Activated T-cell treated with anti-CD3 and anti-CD28 coated beads, Interleukin-2, amount 50 U/mL, for 72 hours (primary cell): ENCODE results near the gene KIAA1217. TPM values are rescaled to one million over a fixed set of nuclear protein-coding genes. Genes with fewer than 3 reads are reported as not detected.

Experiments
- ATAC-seq, 2 donors: fragments of 150-1000 bp; cut with Tn5 transposase; replicated peaks in 1 of 2; 2 replicates each; pipeline ENCODE4 v1.10.0; 2021; ENCODE audit warnings: moderate library complexity in 2 of 2, mild to moderate bottlenecking in 1 of 2
- DNase-seq, 2 donors: peaks; one replicate each; pipeline ENCODE4 v3.0.0; 2021 to 2022; ENCODE audit warnings: mixed read lengths in 1 of 2
- H3K27ac Mint-ChIP-seq: one replicate; pipeline ENCODE4 v1.8.0; 2022; ENCODE audit warnings: mild to moderate bottlenecking, moderate library complexity, mixed read lengths
- H3K27me3 Mint-ChIP-seq: one replicate; pipeline ENCODE4 v1.8.0; 2022; ENCODE audit warnings: low read depth, mixed read lengths
- H3K36me3 Mint-ChIP-seq, 2 donors: one replicate each; pipeline ENCODE4 v1.8.0; 2022; ENCODE audit warnings: mixed read lengths in 2 of 2, mild to moderate bottlenecking in 1 of 2; ENCODE audit not compliant: insufficient read depth in 2 of 2
- H3K4me1 Mint-ChIP-seq: one replicate; pipeline ENCODE4 v1.8.0; 2022; ENCODE audit warnings: low read depth, mixed read lengths
- H3K4me3 Mint-ChIP-seq, 2 donors: one replicate each; pipeline ENCODE4 v1.8.0; 2022; ENCODE audit warnings: mild to moderate bottlenecking in 2 of 2, mixed read lengths in 2 of 2, moderate library complexity in 2 of 2
- H3K9me3 Mint-ChIP-seq, 2 donors: one replicate each; pipeline ENCODE4 v1.8.0; 2022; ENCODE audit warnings: mixed read lengths in 2 of 2
- total RNA-seq, 2 donors: library from RNA; stranded (reverse); gene quantifications; one replicate each; pipeline ENCODE4 v1.2.3, GENCODE V29; 2022

Gene KIAA1217
- total RNA-seq, 2 donors from 2014 or later, result 0.60 to 0.84 TPM

- no peaks in the 10 kb centered on the region for H3K4me1 Mint-ChIP-seq
- H3K27me3 Mint-ChIP-seq, result peaks cover 7% of the 10 kb centered on the region
- no peak overlapping the region for H3K4me3 Mint-ChIP-seq
- H3K27ac Mint-ChIP-seq, result no peak overlapping the region
- H3K9me3 Mint-ChIP-seq, result no peaks in the 10 kb centered on the region
- no peaks in the 10 kb centered on the region for H3K36me3 Mint-ChIP-seq
- no peak for ATAC-seq
- DNase-seq, result peak; percentile 35 to 36
Measured at GRCh38 chr10:24360282-24361127, 151.6 kb downstream of the KIAA1217 start.

DNA sequence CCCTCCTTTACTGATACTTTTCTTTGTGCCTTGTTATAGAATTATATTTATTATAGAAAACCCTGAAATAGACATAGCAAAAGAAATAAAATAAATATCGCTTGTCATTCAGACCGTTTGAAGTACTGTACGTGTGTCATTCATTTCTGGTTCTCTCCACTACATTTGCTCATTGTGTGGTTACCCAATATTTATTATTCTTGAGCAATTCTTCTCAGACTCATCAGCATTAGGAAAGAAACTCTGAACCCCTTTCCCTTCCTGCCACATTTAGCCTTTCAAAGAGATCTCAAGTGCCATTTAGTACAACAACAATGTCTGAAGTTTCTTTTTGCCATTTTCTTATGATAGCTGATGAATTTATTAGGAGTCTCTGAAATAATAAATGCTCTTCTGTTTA is 154.1 kb downstream of the KIAA1217 start:
- H3K4me1 Mint-ChIP-seq, result no peaks in the 10 kb centered on the region
- DNase-seq (no peak), ATAC-seq (no peak)
- no peaks in the 10 kb centered on the region for H3K36me3 Mint-ChIP-seq
- H3K27me3 Mint-ChIP-seq, result peaks cover 11% of the 10 kb centered on the region
- H3K9me3 Mint-ChIP-seq, result no peaks in the 10 kb centered on the region
- no peak overlapping the region for H3K27ac Mint-ChIP-seq
- no peak overlapping the region for H3K4me3 Mint-ChIP-seq

DNA sequence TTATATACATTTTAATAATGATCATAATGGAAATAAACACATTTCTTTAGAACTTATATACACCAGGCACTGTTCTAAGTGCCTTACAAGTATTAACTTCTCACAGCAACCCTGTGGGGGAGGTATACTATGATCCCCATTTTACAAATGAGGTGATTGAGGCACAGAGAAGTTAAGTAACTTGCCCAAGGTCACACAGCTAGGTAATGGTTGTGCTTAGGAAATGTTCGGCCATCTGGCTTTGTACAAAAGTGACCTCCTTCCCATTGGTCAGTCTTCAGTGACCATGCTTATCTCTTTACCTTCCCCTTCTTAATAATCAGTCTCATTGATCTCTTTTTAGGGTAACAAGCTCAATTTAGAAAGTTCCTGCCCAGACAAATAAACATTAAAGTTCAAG is 158.8 kb downstream of the KIAA1217 start:
- H3K27me3 Mint-ChIP-seq, result peaks cover 19% of the 10 kb centered on the region
- H3K9me3 Mint-ChIP-seq, result no peaks in the 10 kb centered on the region
- no peaks in the 10 kb centered on the region for H3K36me3 Mint-ChIP-seq
- ATAC-seq (no peak), DNase-seq (no peak)
- no peak overlapping the region for H3K27ac Mint-ChIP-seq
- no peak overlapping the region for H3K4me3 Mint-ChIP-seq
- H3K4me1 Mint-ChIP-seq, result no peaks in the 10 kb centered on the region

DNA sequence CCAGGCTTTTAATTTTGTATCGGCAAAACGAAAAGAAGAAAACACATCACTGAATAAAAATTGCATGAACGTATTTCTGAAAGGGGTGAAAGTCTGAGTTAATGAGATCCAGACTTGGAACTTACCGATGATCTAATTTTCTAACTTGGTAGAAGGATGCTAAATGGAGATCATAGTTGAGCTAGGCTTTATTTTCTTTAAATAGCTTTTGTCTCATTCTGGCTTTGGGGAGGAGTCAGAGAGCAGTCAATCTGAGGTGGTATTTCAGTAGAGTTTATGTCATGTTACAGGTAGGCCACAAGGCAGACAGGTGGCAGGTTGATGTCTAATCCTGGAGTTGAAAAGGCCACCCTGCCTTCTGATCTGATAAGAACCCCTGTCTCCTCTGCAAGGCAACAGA is 161.9 kb downstream of the KIAA1217 start:
- Mint-ChIP-seq H3K36me3 (no peaks in the 10 kb centered on the region), H3K27me3 (peaks cover 20% of the 10 kb centered on the region), H3K27ac (no peak overlapping the region), H3K4me1 (no peaks in the 10 kb centered on the region), H3K9me3 (peaks cover 1 to 3% of the 10 kb centered on the region in 2 donors), H3K4me3 (no peak overlapping the region)
- DNase-seq (no peak), ATAC-seq (no peak)

DNA sequence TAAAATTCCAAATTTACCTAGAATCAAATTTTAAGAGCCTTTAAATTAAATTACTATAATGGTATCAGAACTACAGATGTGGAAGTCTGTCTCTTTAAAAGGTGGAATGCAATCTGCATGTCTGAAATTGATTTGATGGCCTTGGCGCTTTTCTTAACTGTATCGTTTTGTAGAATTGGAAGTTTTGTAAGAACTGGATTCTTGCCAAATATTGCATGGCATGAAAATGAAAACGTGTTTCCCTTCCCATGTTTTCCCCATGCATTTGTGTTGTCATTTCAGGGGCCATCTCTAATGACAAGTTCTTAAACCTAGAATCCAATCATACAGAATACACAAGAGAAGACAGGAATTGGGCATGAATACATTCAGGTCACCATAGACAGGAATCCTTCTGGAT is 162.5 kb downstream of the KIAA1217 start:
- H3K27ac Mint-ChIP-seq, result no peak overlapping the region
- peaks cover 1 to 3% of the 10 kb centered on the region in 2 donors for H3K9me3 Mint-ChIP-seq
- DNase-seq (no peak), ATAC-seq (no peak)
- no peak overlapping the region for H3K4me3 Mint-ChIP-seq
- H3K4me1 Mint-ChIP-seq, result no peaks in the 10 kb centered on the region
- no peaks in the 10 kb centered on the region for H3K36me3 Mint-ChIP-seq
- H3K27me3 Mint-ChIP-seq, result peaks cover 23% of the 10 kb centered on the region

DNA sequence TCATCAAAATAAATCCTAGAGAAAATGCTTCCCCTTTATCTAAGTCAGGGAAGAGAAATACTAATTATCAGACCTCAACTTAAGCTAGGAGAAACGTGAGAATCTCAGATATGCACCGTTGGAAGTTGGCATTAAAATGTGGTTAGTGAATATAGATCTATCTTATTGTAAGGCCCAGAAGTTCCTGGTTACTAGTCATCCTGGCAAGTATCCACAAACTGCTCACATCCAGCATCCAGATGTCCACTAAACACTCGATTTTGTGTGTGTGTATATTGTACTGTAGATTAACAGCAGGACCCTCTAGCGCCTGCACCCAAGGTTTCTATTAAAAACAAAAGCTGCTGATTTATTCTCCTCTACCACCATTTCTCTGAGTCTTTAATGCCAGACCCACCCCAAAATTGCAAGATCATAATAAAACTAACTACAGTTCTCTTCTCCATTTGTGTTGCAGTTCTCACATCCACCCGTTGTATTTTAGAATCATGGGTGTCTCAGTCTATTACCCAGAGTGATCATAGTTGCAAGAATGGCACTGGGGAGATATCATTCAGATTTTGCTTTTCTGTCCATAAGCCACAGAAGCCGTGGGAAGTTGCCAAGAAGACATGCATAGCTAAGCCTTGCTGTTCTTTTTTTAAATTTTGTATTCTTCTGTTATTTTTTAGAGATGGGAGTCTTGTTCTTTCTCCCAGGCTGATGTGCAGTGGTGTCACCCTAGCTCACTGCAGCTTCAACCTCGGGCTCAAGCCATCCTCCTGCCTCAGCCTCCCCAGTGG is 165.4 kb downstream of the KIAA1217 start:
- Mint-ChIP-seq H3K9me3 (peaks cover 1 to 5% of the 10 kb centered on the region in 2 donors), H3K4me1 (peaks cover 9% of the 10 kb centered on the region), H3K27me3 (peaks cover 11% of the 10 kb centered on the region), H3K4me3 (no peak overlapping the region), H3K27ac (no peak overlapping the region), H3K36me3 (no peaks in the 10 kb centered on the region)
- DNase-seq, result no peak
- no peak for ATAC-seq

GRCh38 chr10:24375510-24375909 is 166.6 kb downstream of the KIAA1217 start:
- no peak overlapping the region for H3K4me3 Mint-ChIP-seq
- ATAC-seq (no peak), DNase-seq (no peak)
- H3K27ac Mint-ChIP-seq, result no peak overlapping the region
- H3K9me3 Mint-ChIP-seq, result peaks cover 1 to 5% of the 10 kb centered on the region in 2 donors
- peaks cover 9% of the 10 kb centered on the region for H3K4me1 Mint-ChIP-seq
- H3K36me3 Mint-ChIP-seq, result no peaks in the 10 kb centered on the region
- H3K27me3 Mint-ChIP-seq, result peaks cover 11% of the 10 kb centered on the region

DNA sequence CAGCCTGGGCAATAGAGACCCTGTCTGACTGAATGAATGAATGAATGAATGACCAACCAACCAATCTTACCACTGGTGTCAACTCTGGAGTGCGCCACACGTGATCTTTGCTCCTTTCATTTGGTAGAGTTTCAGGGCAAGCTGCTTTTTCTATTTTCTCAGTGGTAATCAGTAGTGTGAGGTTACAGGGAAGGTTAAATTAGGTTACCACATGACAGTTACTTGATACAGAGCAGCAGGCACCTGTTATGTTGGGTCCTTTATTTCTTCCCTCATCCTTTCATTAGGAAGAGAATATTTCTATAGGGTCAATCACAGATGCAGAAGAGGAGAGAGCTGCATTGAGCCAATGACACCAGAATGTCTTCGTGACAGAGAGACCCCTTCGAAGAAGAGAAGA is 167.8 kb downstream of the KIAA1217 start:
- H3K27ac Mint-ChIP-seq, result no peak overlapping the region
- peaks cover 15% of the 10 kb centered on the region for H3K27me3 Mint-ChIP-seq
- no peak overlapping the region for H3K4me3 Mint-ChIP-seq
- H3K36me3 Mint-ChIP-seq, result no peaks in the 10 kb centered on the region
- peaks cover 1 to 5% of the 10 kb centered on the region in 2 donors for H3K9me3 Mint-ChIP-seq
- peaks cover 12% of the 10 kb centered on the region for H3K4me1 Mint-ChIP-seq
- DNase-seq (no peak), ATAC-seq (no peak)

GRCh38 chr10:24378126-24378920 is 169.4 kb downstream of the KIAA1217 start:
- H3K9me3 Mint-ChIP-seq, result peaks cover 1 to 2% of the 10 kb centered on the region in 2 donors
- H3K27me3 Mint-ChIP-seq, result peaks cover 21% of the 10 kb centered on the region
- H3K27ac Mint-ChIP-seq, result no peak overlapping the region
- H3K4me3 Mint-ChIP-seq, result no peak overlapping the region
- H3K36me3 Mint-ChIP-seq, result no peaks in the 10 kb centered on the region
- DNase-seq (no peak), ATAC-seq (no peak)
- peaks cover 27% of the 10 kb centered on the region for H3K4me1 Mint-ChIP-seq

GRCh38 chr10:24381235-24382010 is 172.5 kb downstream of the KIAA1217 start:
- H3K9me3 Mint-ChIP-seq, result peaks cover 2 to 3% of the 10 kb centered on the region in 2 donors
- peaks cover 41% of the 10 kb centered on the region for H3K4me1 Mint-ChIP-seq
- H3K27ac Mint-ChIP-seq, result no peak overlapping the region
- H3K36me3 Mint-ChIP-seq, result no peaks in the 10 kb centered on the region
- no peak overlapping the region for H3K4me3 Mint-ChIP-seq
- H3K27me3 Mint-ChIP-seq, result peaks cover 28% of the 10 kb centered on the region
- ATAC-seq (no peak), DNase-seq (no peak)

- Mint-ChIP-seq H3K4me3 (no peak overlapping the region), H3K27me3 (peaks cover 28% of the 10 kb centered on the region), H3K27ac (no peak overlapping the region), H3K4me1 (peaks cover 41% of the 10 kb centered on the region), H3K9me3 (peaks cover 2 to 3% of the 10 kb centered on the region in 2 donors), H3K36me3 (no peaks in the 10 kb centered on the region)
- ATAC-seq (no peak), DNase-seq (no peak)
Measured at GRCh38 chr10:24382045-24382444, 173.1 kb downstream of the KIAA1217 start.

DNA sequence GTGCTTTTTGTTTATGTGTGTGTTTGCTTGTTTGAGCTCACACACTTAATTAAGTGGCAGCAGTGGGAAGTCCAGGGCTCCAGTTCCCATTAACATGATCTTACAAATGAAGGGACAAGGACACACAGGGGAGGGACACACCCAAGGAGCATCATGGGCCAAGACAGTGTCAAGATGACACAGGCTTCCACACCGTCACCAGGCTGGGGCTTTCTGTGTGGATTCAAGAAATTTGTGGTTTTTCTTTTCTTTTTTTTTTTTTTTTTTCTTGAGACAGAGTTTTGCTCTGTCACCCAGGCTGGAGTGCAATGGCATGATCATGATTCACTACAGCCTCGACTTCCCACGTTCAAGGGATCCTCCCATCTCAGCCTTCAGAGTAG is 173.6 kb downstream of the KIAA1217 start:
- Mint-ChIP-seq H3K27ac (no peak overlapping the region), H3K4me1 (peaks cover 41% of the 10 kb centered on the region), H3K36me3 (no peaks in the 10 kb centered on the region), H3K27me3 (peaks cover 28% of the 10 kb centered on the region), H3K4me3 (peak overlapping the region; percentile 22 to 78), H3K9me3 (peaks cover 2 to 3% of the 10 kb centered on the region in 2 donors)
- ATAC-seq (peak; percentile 63 to 66), DNase-seq (peak; percentile 14 to 43)
